GM21825 (cell line): Measurements from ENCODE around the gene FZD10.

ENCODE experiments used
- ATAC-seq: cut with Tn5 transposase; IDR thresholded peaks from one replicate; pipeline ENCODE4 v1.9.1; 2021; ENCODE audit warnings: mild to moderate bottlenecking, moderate library complexity; ENCODE audit not compliant: unreplicated experiment

The FZD10 gene

GRCh38 chr12:130153803-130154202 lies 8.5 kb upstream of the FZD10 start:
- ATAC-seq, result no peak

GRCh38 chr12:130154276-130155070 lies 7.8 kb upstream of the FZD10 start:
- ATAC-seq, result no peak

- ATAC-seq, result no peak
Measured at GRCh38 chr12:130155416-130156073, 6.7 kb upstream of the FZD10 start.

- no peak for ATAC-seq
Measured at GRCh38 chr12:130156652-130157275, 5.5 kb upstream of the FZD10 start.

GRCh38 chr12:130157998-130158753 lies 4.1 kb upstream of the FZD10 start:
- ATAC-seq, result no peak

- no peak for ATAC-seq
Measured at GRCh38 chr12:130158754-130159059, 3.6 kb upstream of the FZD10 start.

GRCh38 chr12:130160306-130160705 lies 2.0 kb upstream of the FZD10 start:
- ATAC-seq, result no peak

- ATAC-seq, result no peak
Measured at GRCh38 chr12:130160711-130161231, 1.5 kb upstream of the FZD10 start.

- no peak for ATAC-seq
Measured at GRCh38 chr12:130161261-130162243, 712 bp upstream of the FZD10 start.

GRCh38 chr12:130162745-130163460 lies 639 bp downstream of the FZD10 start:
- ATAC-seq, result no peak

GRCh38 chr12:130163461-130164215 lies 1.4 kb downstream of the FZD10 start:
- no peak for ATAC-seq

- ATAC-seq, result no peak
Measured at GRCh38 chr12:130164216-130164542, 1.9 kb downstream of the FZD10 start.

- no peak for ATAC-seq
Measured at GRCh38 chr12:130164936-130165335, 2.7 kb downstream of the FZD10 start.

GRCh38 chr12:130166306-130166705 lies 4.0 kb downstream of the FZD10 start:
- ATAC-seq, result no peak

- ATAC-seq, result no peak
Measured at GRCh38 chr12:130167537-130167936, 5.3 kb downstream of the FZD10 start.

- no peak for ATAC-seq
Measured at GRCh38 chr12:130169256-130169655, 7.0 kb downstream of the FZD10 start.

- ATAC-seq, result no peak
Measured at GRCh38 chr12:130169924-130170323, 7.7 kb downstream of the FZD10 start.

- no peak for ATAC-seq
Measured at GRCh38 chr12:130170611-130171010, 8.3 kb downstream of the FZD10 start.
